ENCODE measurements around the gene FAM171A1.
"Not testable (repeated sequence)": the region's sequence is repeated elsewhere in the genome, so short reads cannot be mapped to it uniquely, and the experiment has no call there.

Gene FAM171A1

GRCh38 chr10:15344876-15345285 lies 26.2 kb downstream of the FAM171A1 start:
- no peak for DNase-seq (ENCODE audit: low read depth in 2 of 3, low spot score in 2 of 3)

- no peak for DNase-seq (ENCODE audit: low read depth in 2 of 3, low spot score in 2 of 3)
Observed at GRCh38 chr10:15344256-15344875, 26.7 kb downstream of the FAM171A1 start.

GRCh38 chr10:15342970-15343369 lies 28.1 kb downstream of the FAM171A1 start:
- no peak for DNase-seq (ENCODE audit: low read depth in 2 of 3, low spot score in 2 of 3)

GRCh38 chr10:15341502-15342128 lies 29.5 kb downstream of the FAM171A1 start:
- no peak for DNase-seq (ENCODE audit: low read depth in 2 of 3, low spot score in 2 of 3)

- no peak for DNase-seq (ENCODE audit: low read depth in 2 of 3, low spot score in 2 of 3)
Observed at GRCh38 chr10:15339892-15340291, 31.2 kb downstream of the FAM171A1 start.

- not testable (repeated sequence) for DNase-seq (ENCODE audit: low read depth in 2 of 3, low spot score in 2 of 3)
Observed at GRCh38 chr10:15337441-15337923, 33.6 kb downstream of the FAM171A1 start.

- DNase-seq (ENCODE audit: low read depth in 2 of 3, low spot score in 2 of 3), result no peak
Observed at GRCh38 chr10:15336211-15336610, 34.9 kb downstream of the FAM171A1 start.

- no peak for DNase-seq (ENCODE audit: low read depth in 2 of 3, low spot score in 2 of 3)
Observed at GRCh38 chr10:15335508-15335907, 35.6 kb downstream of the FAM171A1 start.

GRCh38 chr10:15334650-15335323 lies 36.3 kb downstream of the FAM171A1 start:
- no peak for DNase-seq (ENCODE audit: low read depth in 2 of 3, low spot score in 2 of 3)

- DNase-seq (ENCODE audit: low read depth in 2 of 3, low spot score in 2 of 3), result no peak
Observed at GRCh38 chr10:15333909-15334649, 37.0 kb downstream of the FAM171A1 start.

- DNase-seq (ENCODE audit: low read depth in 2 of 3, low spot score in 2 of 3), result not testable (repeated sequence)
Observed at GRCh38 chr10:15333181-15333580, 37.9 kb downstream of the FAM171A1 start.

- no peak for DNase-seq (ENCODE audit: low read depth in 2 of 3, low spot score in 2 of 3)
Observed at GRCh38 chr10:15331461-15331860, 39.6 kb downstream of the FAM171A1 start.

- DNase-seq (ENCODE audit: low read depth in 2 of 3, low spot score in 2 of 3), result no peak
Observed at GRCh38 chr10:15329437-15329836, 41.7 kb downstream of the FAM171A1 start.

GRCh38 chr10:15325944-15326284 lies 45.2 kb downstream of the FAM171A1 start:
- DNase-seq (ENCODE audit: low read depth in 2 of 3, low spot score in 2 of 3), result no peak

- DNase-seq (ENCODE audit: low read depth in 2 of 3, low spot score in 2 of 3), result no peak
Observed at GRCh38 chr10:15325243-15325943, 45.7 kb downstream of the FAM171A1 start.

- DNase-seq (ENCODE audit: low read depth in 2 of 3, low spot score in 2 of 3), result no peak
Observed at GRCh38 chr10:15324611-15325010, 46.5 kb downstream of the FAM171A1 start.

- no peak for DNase-seq (ENCODE audit: low read depth in 2 of 3, low spot score in 2 of 3)
Observed at GRCh38 chr10:15324113-15324512, 47.0 kb downstream of the FAM171A1 start.

GRCh38 chr10:15322356-15322755 lies 48.7 kb downstream of the FAM171A1 start:
- no peak for DNase-seq (ENCODE audit: low read depth in 2 of 3, low spot score in 2 of 3)

- no peak for DNase-seq (ENCODE audit: low read depth in 2 of 3, low spot score in 2 of 3)
Observed at GRCh38 chr10:15321431-15322341, 49.4 kb downstream of the FAM171A1 start.
